Measurements from ENCODE around the gene LBX2.

LBX2 gene

DNA sequence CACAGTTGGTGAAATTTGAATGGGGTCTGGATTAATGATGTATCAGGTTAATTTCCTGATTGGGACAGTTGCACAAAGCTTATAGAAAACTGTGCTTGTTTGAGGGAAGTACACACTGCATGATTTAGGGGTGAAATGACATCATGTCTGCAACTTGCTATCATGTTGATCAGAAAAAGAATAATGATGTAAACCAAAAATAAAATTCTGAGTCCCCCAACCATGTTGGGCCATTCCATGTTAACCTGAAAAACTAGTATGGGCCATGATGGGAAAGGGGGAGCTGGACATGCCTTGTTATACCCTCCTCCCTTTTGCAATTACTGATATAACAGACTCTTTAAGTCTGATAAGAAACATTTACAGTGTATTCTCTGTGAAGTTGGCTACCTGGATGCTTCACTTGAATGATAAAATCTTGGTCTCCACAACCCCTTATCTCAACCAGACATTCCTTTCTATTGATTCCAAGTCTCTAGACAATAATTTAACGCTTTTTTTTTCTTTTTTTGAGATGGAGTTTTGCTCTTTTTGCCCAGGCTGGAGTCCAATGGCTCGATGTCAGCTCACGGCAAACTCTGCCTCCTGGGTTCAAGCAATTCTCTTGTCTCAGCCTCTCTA, 48.7 kb downstream of the LBX2 start:
- DNase-seq = no peak

- no peak for DNase-seq
Observed at GRCh38 chr2:74448771-74449170, 50.6 kb downstream of the LBX2 start.
